ENCODE measurements around the gene PPA2. TPM values are rescaled to one million over a fixed set of nuclear protein-coding genes. Genes with fewer than 3 reads are reported as not detected.

The PPA2 gene
- total and polyA plus RNA-seq, 10 of the 15 experiments (the other 5 are each of a cell fraction or from before 2014, with no cell fraction given): 93.8 to 293 (median 146) TPM

DNA sequence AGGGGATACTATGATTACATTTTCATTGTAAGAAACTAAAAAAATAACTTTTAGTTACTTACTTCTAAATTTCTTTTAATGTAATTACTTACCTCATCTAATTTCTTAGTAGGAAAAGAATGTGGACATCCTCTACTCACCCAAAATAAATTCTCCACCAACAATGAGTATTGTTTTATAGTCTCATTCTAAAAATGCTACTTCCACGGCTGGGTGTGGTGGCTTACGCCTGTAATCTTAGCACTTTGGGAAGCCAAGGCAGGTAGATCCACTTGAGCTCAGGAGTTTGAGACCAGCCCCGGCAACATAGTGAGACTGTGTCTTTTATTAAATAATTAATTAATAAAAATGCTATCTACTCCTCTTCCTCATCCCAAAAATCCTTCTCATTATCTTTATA lies 99.8 kb downstream of the PPA2 start:
- no peak overlapping the region for H3K4me2 ChIP-seq (ENCODE audit: control insufficient read depth, insufficient read depth)
- in situ Hi-C loops (cut with MboI): no loop called here
- H3K4me1 ChIP-seq (ENCODE audit: control insufficient read depth, insufficient read depth, low read length): no peaks in the 10 kb centered on the region
- H2AFZ ChIP-seq (ENCODE audit: control insufficient read depth, low read depth, low read length): no peak overlapping the region
- no peaks in the 10 kb centered on the region for H3K79me2 ChIP-seq (ENCODE audit: control insufficient read depth, insufficient read depth, low read length)
- intact Hi-C loops (cut with micrococcal nuclease; ENCODE audit: unreplicated experiment): no loop called here
- H3K9ac ChIP-seq (ENCODE audit: control insufficient read depth, insufficient read depth, low read length): no peak overlapping the region
- POLR2A ChIA-PET: no interaction called here
- TF ChIP-seq CREM (IDR thresholded peaks at IDR 0.05; ENCODE audit: low read depth) (no peak), ZNF274 (IDR thresholded peaks at IDR 0.05; ENCODE audit: insufficient read depth, insufficient read length) (no peak), PAX8 (IDR thresholded peaks at IDR 0.05) (no peak), CREB1 (IDR thresholded peaks at IDR 0.05; ENCODE audit: low read depth) (no peak), MTA2 (IDR thresholded peaks at IDR 0.05; ENCODE audit: low read depth) (no peak), ZNF384 (IDR thresholded peaks at IDR 0.05; ENCODE audit: borderline replicate concordance, low read depth, low read length) (no peak)
- FAIRE-seq (no peak), ATAC-seq (no peak), DNase-seq (ENCODE audit: low read depth, low spot score) (no peak)
- WGBS (ENCODE audit: insufficient coverage, insufficient replicate concordance, low lambda C conversion rate, missing lambda C conversion rate): 91% methylated on average over 3 of the region's 3 CpGs
- H3K27ac ChIP-seq (ENCODE audit: control insufficient read depth, insufficient read depth): no peak overlapping the region
- H3K9me3 ChIP-seq (replicated peaks; ENCODE audit: control insufficient read depth, insufficient read depth, low read length): no peaks in the 10 kb centered on the region
- RAD21 ChIA-PET (ENCODE audit: unreplicated experiment): no interaction called here
- H3K27me3 ChIP-seq (replicated peaks in 1 of 2; ENCODE audit: control insufficient read depth in 2 of 2, insufficient read depth in 2 of 2, low read length in 1 of 2): no peaks in the 10 kb centered on the region
- H3K4me3 ChIP-seq: no peak overlapping the region
- SMC1A ChIA-PET (ENCODE audit: uncharacterized antibody, unreplicated experiment): interaction anchor here (1.0 kb wide), 1 partner anchor 106 kb away, joined by 3 read pairs; no protein-coding TSS in a partner anchor
- no peaks in the 10 kb centered on the region for H4K20me1 ChIP-seq (ENCODE audit: control insufficient read depth, insufficient read depth)
- no TSS peak for BruUV-seq (replicated peaks)
- CTCF ChIA-PET: no interaction called here
- peaks cover 0 to 2% of the 10 kb centered on the region in 2 experiments; a peak in 2 of 4 replicates for H3K36me3 ChIP-seq (ENCODE audit: control insufficient read depth in 2 of 2, insufficient read depth in 2 of 2, low read length in 1 of 2)

DNA sequence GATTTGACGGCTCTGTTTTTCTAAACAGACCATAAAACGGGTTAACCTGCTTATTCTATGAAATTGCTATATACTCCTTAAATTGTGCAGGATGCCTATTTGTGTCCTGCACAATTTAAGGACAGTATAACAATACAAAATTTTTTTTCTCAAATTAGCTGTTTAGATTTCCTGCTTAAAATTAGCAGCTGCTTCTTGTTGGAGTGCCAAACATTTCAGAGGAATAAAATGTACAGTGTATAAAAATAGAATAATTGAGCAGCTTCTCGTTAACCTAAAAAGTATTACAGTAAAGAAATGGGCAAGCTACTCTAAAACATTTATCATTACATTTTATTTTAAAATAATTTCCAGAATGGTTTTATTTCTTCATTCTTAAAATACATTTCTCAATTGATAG lies 100.5 kb downstream of the PPA2 start:
- Histone ChIP-seq H3K4me1 (ENCODE audit: control insufficient read depth, insufficient read depth, low read length) (no peaks in the 10 kb centered on the region), H2AFZ (ENCODE audit: control insufficient read depth, low read depth, low read length) (no peak overlapping the region), H3K4me3 (no peak overlapping the region), H3K27me3 (replicated peaks in 1 of 2; ENCODE audit: control insufficient read depth in 2 of 2, insufficient read depth in 2 of 2, low read length in 1 of 2) (no peaks in the 10 kb centered on the region), H3K36me3 (ENCODE audit: control insufficient read depth in 2 of 2, insufficient read depth in 2 of 2, low read length in 1 of 2) (peaks cover 0 to 6% of the 10 kb centered on the region in 2 experiments; a peak in 2 of 4 replicates), H4K20me1 (ENCODE audit: control insufficient read depth, insufficient read depth) (no peaks in the 10 kb centered on the region), H3K9me3 (replicated peaks; ENCODE audit: control insufficient read depth, insufficient read depth, low read length) (peaks cover under 1% of the 10 kb centered on the region; the same call in 2 of the 3 replicates), H3K79me2 (ENCODE audit: control insufficient read depth, insufficient read depth, low read length) (no peaks in the 10 kb centered on the region), H3K9ac (ENCODE audit: control insufficient read depth, insufficient read depth, low read length) (no peak overlapping the region), H3K27ac (ENCODE audit: control insufficient read depth, insufficient read depth) (no peak overlapping the region), H3K4me2 (ENCODE audit: control insufficient read depth, insufficient read depth) (no peak overlapping the region)
- ChIA-PET POLR2A (no interaction called here), SMC1A (ENCODE audit: uncharacterized antibody, unreplicated experiment) (interaction anchor here (1.0 kb wide), 1 partner anchor 107 kb away, joined by 3 read pairs; no protein-coding TSS in a partner anchor), CTCF (no interaction called here), RAD21 (ENCODE audit: unreplicated experiment) (no interaction called here)
- ATAC-seq: no peak
- TF ChIP-seq, protein P1, sequence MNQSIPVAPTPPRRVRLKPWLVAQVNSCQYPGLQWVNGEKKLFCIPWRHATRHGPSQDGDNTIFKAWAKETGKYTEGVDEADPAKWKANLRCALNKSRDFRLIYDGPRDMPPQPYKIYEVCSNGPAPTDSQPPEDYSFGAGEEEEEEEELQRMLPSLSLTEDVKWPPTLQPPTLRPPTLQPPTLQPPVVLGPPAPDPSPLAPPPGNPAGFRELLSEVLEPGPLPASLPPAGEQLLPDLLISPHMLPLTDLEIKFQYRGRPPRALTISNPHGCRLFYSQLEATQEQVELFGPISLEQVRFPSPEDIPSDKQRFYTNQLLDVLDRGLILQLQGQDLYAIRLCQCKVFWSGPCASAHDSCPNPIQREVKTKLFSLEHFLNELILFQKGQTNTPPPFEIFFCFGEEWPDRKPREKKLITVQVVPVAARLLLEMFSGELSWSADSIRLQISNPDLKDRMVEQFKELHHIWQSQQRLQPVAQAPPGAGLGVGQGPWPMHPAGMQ (IDR thresholded peaks at IDR 0.05; ENCODE audit: borderline replicate concordance): no peak
- no peak for TF ChIP-seq KLF5 (IDR thresholded peaks at IDR 0.05; ENCODE audit: partially characterized antibody)
- TF ChIP-seq FOXM1 (IDR thresholded peaks at IDR 0.05; ENCODE audit: low read depth, low read length): no peak
- no peak for TF ChIP-seq NR2C2 (IDR thresholded peaks at IDR 0.05; ENCODE audit: borderline replicate concordance, control insufficient read depth, insufficient read length, low read depth)
- TF ChIP-seq MYC (IDR thresholded peaks at IDR 0.05; ENCODE audit: insufficient read depth, insufficient read length, insufficient replicate concordance, low read length, severe bottlenecking): no peak
- TF ChIP-seq ETV6 (conservative IDR thresholded peaks at IDR 0.05 in 1 of 2, IDR thresholded peaks at IDR 0.05 in 1 of 2; ENCODE audit: borderline replicate concordance in 1 of 2, low read depth in 1 of 2): no peak
- no peak for TF ChIP-seq NFXL1 (IDR thresholded peaks at IDR 0.05; ENCODE audit: borderline replicate concordance)
- TF ChIP-seq SP1 (IDR thresholded peaks at IDR 0.05; ENCODE audit: low read depth, low read length): no peak
- TF ChIP-seq GATAD2B (conservative IDR thresholded peaks at IDR 0.05; ENCODE audit: low read depth): no peak
- TF ChIP-seq SMAD1 (IDR thresholded peaks at IDR 0.05; ENCODE audit: low read depth, partially characterized antibody): no peak
- TF ChIP-seq BHLHE40 (IDR thresholded peaks at IDR 0.05; ENCODE audit: borderline replicate concordance in 1 of 2, low read depth in 2 of 2, low read length in 1 of 2): no peak
- TF ChIP-seq BRCA1 (IDR thresholded peaks at IDR 0.05; ENCODE audit: low read depth, low read length): no peak
- no TSS peak for BruUV-seq (replicated peaks)
- no peak for FAIRE-seq
- in situ Hi-C loops (cut with MboI): no loop called here
- intact Hi-C loops (cut with micrococcal nuclease; ENCODE audit: unreplicated experiment): no loop called here
- 99% methylated on average over 3 of the region's 3 CpGs for WGBS (ENCODE audit: insufficient coverage, insufficient replicate concordance, low lambda C conversion rate, missing lambda C conversion rate)
- DNase-seq (ENCODE audit: low read depth, low spot score): no peak

Data from GM12878 (cell line).